WTC11 (cell line): ENCODE measurements around the gene LIMCH1. TPM values are rescaled to one million over a fixed set of nuclear protein-coding genes. Genes with fewer than 3 reads are reported as not detected.

Experiments used
- ATAC-seq: fragments of 200-7000 bp; cut with Tn5 transposase; 2 replicates; pipeline ENCODE4 v1.10.0; 2021; ENCODE audit warnings: mild to moderate bottlenecking, moderate library complexity
- CTCF ChIA-PET: fragments of 300-600 bp; sonication (Branson Sonifier 250); formaldehyde crosslinking; loops from one replicate; lab custom pipeline; 2021; ENCODE audit warnings: antibody characterized with exemption; lab: Charles Lee
- POLR2A ChIA-PET: fragments of 350-600 bp; sonication (Branson Sonifier 250); formaldehyde crosslinking; loops from one replicate; lab custom pipeline; 2021; ENCODE audit warnings: antibody characterized with exemption; lab: Charles Lee
- DNase-seq: peaks from one replicate; pipeline ENCODE4 v3.0.0; 2021; ENCODE audit warnings: low spot score
- H3K27ac Mint-ChIP-seq: 2 replicates; pipeline ENCODE4 v1.8.0; 2021; ENCODE audit warnings: mixed read lengths
- H3K27me3 Mint-ChIP-seq: 2 replicates; pipeline ENCODE4 v1.8.0; 2021; ENCODE audit warnings: low read depth, mild to moderate bottlenecking, moderate library complexity, mixed read lengths
- H3K36me3 Mint-ChIP-seq: 2 replicates; pipeline ENCODE4 v1.8.0; 2021; ENCODE audit warnings: mixed read lengths
- H3K4me1 Mint-ChIP-seq: 2 replicates; pipeline ENCODE4 v1.8.0; 2022; ENCODE audit warnings: mixed read lengths
- H3K4me3 Mint-ChIP-seq: 2 replicates; pipeline ENCODE4 v1.8.0; 2021; ENCODE audit warnings: mild to moderate bottlenecking, moderate library complexity, mixed read lengths
- H3K9me3 Mint-ChIP-seq: 2 replicates; pipeline ENCODE4 v1.8.0; 2021; ENCODE audit warnings: mixed read lengths
- ATF3 ChIP-seq: sonication (generic); formaldehyde crosslinking; conservative IDR thresholded peaks from 2 replicates; pipeline ENCODE4 v1.8.1; 2022; ENCODE audit warnings: mild to moderate bottlenecking, missing genetic modification reagents
- CBFB ChIP-seq: sonication (generic); formaldehyde crosslinking; IDR thresholded peaks from 2 replicates; pipeline ENCODE4 v1.8.1; 2022; ENCODE audit warnings: mild to moderate bottlenecking, low read depth, missing genetic modification reagents
- CDX4 ChIP-seq: fragments of 250-450 bp; sonication (Bioruptor Pico); IDR thresholded peaks from 2 replicates; pipeline ENCODE4 v1.9.0; 2021; ENCODE audit warnings: moderate library complexity, mild to moderate bottlenecking, inconsistent platforms, borderline replicate concordance
- CREB1 ChIP-seq: sonication (generic); formaldehyde crosslinking; IDR thresholded peaks from 2 replicates; pipeline ENCODE4 v1.8.0; 2023; ENCODE audit warnings: mild to moderate bottlenecking, missing genetic modification reagents
- CTCF ChIP-seq: fragments of 200-600 bp; IDR thresholded peaks from 2 replicates; pipeline ENCODE4 v1.8.0; 2022; ENCODE audit warnings: antibody characterized with exemption
- ELF4 ChIP-seq: sonication (generic); formaldehyde crosslinking; IDR thresholded peaks from 2 replicates; pipeline ENCODE4 v1.8.1; 2022; ENCODE audit warnings: low read depth, mild to moderate bottlenecking, moderate library complexity, missing genetic modification reagents
- EMX1 ChIP-seq: fragments of 250-450 bp; sonication (Bioruptor Pico); IDR thresholded peaks from 2 replicates; pipeline ENCODE4 v1.8.0; 2021; ENCODE audit warnings: mild to moderate bottlenecking
- ERG ChIP-seq: fragments of 250-450 bp; sonication (Bioruptor Pico); IDR thresholded peaks from 2 replicates; pipeline ENCODE4 v1.8.0; 2021; ENCODE audit warnings: mild to moderate bottlenecking
- FOXK1 ChIP-seq: sonication (generic); formaldehyde crosslinking; IDR thresholded peaks from 2 replicates; pipeline ENCODE4 v1.8.0; 2022; ENCODE audit warnings: mild to moderate bottlenecking, moderate library complexity, missing genetic modification reagents
- GABPB1 ChIP-seq: sonication (generic); formaldehyde crosslinking; IDR thresholded peaks from 2 replicates; pipeline ENCODE4 v1.8.1; 2023; ENCODE audit warnings: mild to moderate bottlenecking, missing genetic modification reagents
- GRHL2 ChIP-seq: fragments of 250-450 bp; sonication (Bioruptor Pico); IDR thresholded peaks from 2 replicates; pipeline ENCODE4 v1.8.0; 2022; ENCODE audit warnings: mild to moderate bottlenecking, moderate library complexity; ENCODE audit not compliant: insufficient replicate concordance, severe bottlenecking
- GTF2I ChIP-seq: fragments of 250-450 bp; sonication (Bioruptor Pico); conservative IDR thresholded peaks from 2 replicates; pipeline ENCODE4 v1.4.0; 2021; ENCODE audit warnings: mild to moderate bottlenecking
- JAZF1 ChIP-seq: fragments of 250-450 bp; sonication (Bioruptor Pico); IDR thresholded peaks from 2 replicates; pipeline ENCODE4 v1.9.0; 2021; ENCODE audit warnings: moderate library complexity, mild to moderate bottlenecking, inconsistent platforms
- NFE2L1 ChIP-seq: sonication (generic); formaldehyde crosslinking; IDR thresholded peaks from 2 replicates; pipeline ENCODE4 v1.8.1; 2023; ENCODE audit warnings: missing genetic modification reagents
- NFYB ChIP-seq: sonication (generic); formaldehyde crosslinking; conservative IDR thresholded peaks from 2 replicates; pipeline ENCODE4 v1.8.0; 2022; ENCODE audit warnings: low read depth, missing genetic modification reagents
- RORB ChIP-seq: fragments of 250-450 bp; sonication (Bioruptor Pico); IDR thresholded peaks from 2 replicates; pipeline ENCODE4 v1.9.0; 2021; ENCODE audit warnings: mild to moderate bottlenecking
- SMAD3 ChIP-seq: sonication (generic); formaldehyde crosslinking; IDR thresholded peaks from 2 replicates; pipeline ENCODE4 v1.8.0; 2022; ENCODE audit warnings: missing genetic modification reagents, mild to moderate bottlenecking, borderline replicate concordance
- TEAD1 ChIP-seq: sonication (generic); formaldehyde crosslinking; IDR thresholded peaks from 2 replicates; pipeline ENCODE4 v1.8.0; 2022; ENCODE audit warnings: mild to moderate bottlenecking, missing genetic modification reagents
- TEAD4 ChIP-seq: sonication (generic); formaldehyde crosslinking; IDR thresholded peaks from 2 replicates; pipeline ENCODE4 v1.8.0; 2022; ENCODE audit warnings: mild to moderate bottlenecking, missing genetic modification reagents
- ZBTB21 ChIP-seq: sonication (generic); formaldehyde crosslinking; IDR thresholded peaks from 2 replicates; pipeline ENCODE4 v1.8.1; 2023; ENCODE audit warnings: mild to moderate bottlenecking, missing genetic modification reagents, borderline replicate concordance
- ZBTB43 ChIP-seq: sonication (generic); formaldehyde crosslinking; IDR thresholded peaks from 2 replicates; pipeline ENCODE4 v1.8.1; 2023; ENCODE audit warnings: mild to moderate bottlenecking, missing genetic modification reagents
- ZMAT4 ChIP-seq: fragments of 250-450 bp; sonication (Bioruptor Pico); IDR thresholded peaks from 2 replicates; pipeline ENCODE4 v1.9.0; 2021; ENCODE audit warnings: mild to moderate bottlenecking
- ZNF121 ChIP-seq: sonication (generic); formaldehyde crosslinking; IDR thresholded peaks from 2 replicates; pipeline ENCODE4 v1.8.0; 2023; ENCODE audit warnings: missing genetic modification reagents
- ZNF512 ChIP-seq: sonication (generic); formaldehyde crosslinking; IDR thresholded peaks from 2 replicates; pipeline ENCODE4 v1.8.1; 2022; ENCODE audit warnings: missing genetic modification reagents, borderline replicate concordance
- ZNF671 ChIP-seq: fragments of 250-450 bp; sonication (Bioruptor Pico); IDR thresholded peaks from 2 replicates; pipeline ENCODE4 v1.8.0; 2021; ENCODE audit warnings: mild to moderate bottlenecking
- total RNA-seq: library from RNA; stranded (reverse); gene quantifications from 3 replicates; pipeline ENCODE4 v1.2.3, GENCODE V29; 2021

LIMCH1 gene
- total RNA-seq, 1 experiment from 2014 or later, result 0.92 TPM

- no peak for DNase-seq
- no peaks in the 10 kb centered on the region for H3K27me3 Mint-ChIP-seq
- TF ChIP-seq CTCF, result no peak
- TF ChIP-seq NFYB (CRISPR knock-in tag), result no peak
- no peak for TF ChIP-seq ZMAT4 (CRISPR knock-in tag)
- TF ChIP-seq FOXK1, result no peak
- no peak for TF ChIP-seq NFE2L1
- no peak for TF ChIP-seq ZBTB21
- TF ChIP-seq ZBTB43 (CRISPR knock-in tag), result no peak
- no peak for TF ChIP-seq JAZF1
- no peak for TF ChIP-seq ATF3 (CRISPR knock-in tag)
- POLR2A ChIA-PET, result no interaction called here
- no peaks in the 10 kb centered on the region for H3K36me3 Mint-ChIP-seq
- peaks cover 6% of the 10 kb centered on the region for H3K9me3 Mint-ChIP-seq
- peaks cover 18% of the 10 kb centered on the region for H3K4me1 Mint-ChIP-seq
- H3K4me3 Mint-ChIP-seq, result no peak overlapping the region
- H3K27ac Mint-ChIP-seq, result no peak overlapping the region
- ATAC-seq, result no peak
- CTCF ChIA-PET, result interaction anchor here (1.8 kb wide), 1 partner anchor 137 kb away, joined by 4 read pairs; no protein-coding TSS in a partner anchor
These were observed 13.5 kb upstream of the LIMCH1 start for GRCh38 chr4:41524425-41524824.

- H3K27ac Mint-ChIP-seq, result peak overlapping the region; percentile 79
- TF ChIP-seq NFYB (CRISPR knock-in tag), result no peak
- no peak for TF ChIP-seq SMAD3 (CRISPR knock-in tag)
- TF ChIP-seq TEAD1, result peak; percentile 28; the same call in 1 of the 2 replicates
- ATAC-seq, result peak; percentile 78
- no peak overlapping the region for H3K4me3 Mint-ChIP-seq
- no peaks in the 10 kb centered on the region for H3K27me3 Mint-ChIP-seq
- H3K9me3 Mint-ChIP-seq, result peaks cover 6% of the 10 kb centered on the region
- H3K36me3 Mint-ChIP-seq, result no peaks in the 10 kb centered on the region
- ChIA-PET CTCF (interaction anchor here (0.7 to 1.8 kb wide), 2 partner anchors 119 to 137 kb away, joined by 3 to 4 read pairs; no protein-coding TSS in a partner anchor), POLR2A (no interaction called here)
- no peak for DNase-seq
- peaks cover 18% of the 10 kb centered on the region for H3K4me1 Mint-ChIP-seq
These were observed 12.8 kb upstream of the LIMCH1 start for GRCh38 chr4:41525129-41525528.

GRCh38 chr4:41526628-41527027 lies 11.3 kb upstream of the LIMCH1 start:
- Mint-ChIP-seq H3K36me3 (no peaks in the 10 kb centered on the region), H3K4me1 (peaks cover 18% of the 10 kb centered on the region), H3K27ac (peak overlapping the region; percentile 25; the same call in 1 of the 2 replicates), H3K9me3 (peaks cover 6% of the 10 kb centered on the region), H3K4me3 (no peak overlapping the region), H3K27me3 (no peaks in the 10 kb centered on the region)
- DNase-seq (no peak), ATAC-seq (no peak)
- ChIA-PET CTCF (no interaction called here), POLR2A (no interaction called here)
- TF ChIP-seq GRHL2 (CRISPR knock-in tag), result no peak
- no peak for TF ChIP-seq GTF2I (CRISPR knock-in tag)
- no peak for TF ChIP-seq EMX1 (CRISPR knock-in tag)
- TF ChIP-seq TEAD4, result no peak
- TF ChIP-seq GABPB1, result no peak
- no peak for TF ChIP-seq ZNF671
- no peak for TF ChIP-seq FOXK1
- TF ChIP-seq ELF4 (CRISPR knock-in tag), result no peak
- TF ChIP-seq CBFB (CRISPR knock-in tag), result no peak
- TF ChIP-seq CREB1 (CRISPR knock-in tag), result no peak
- TF ChIP-seq ZNF121, result no peak
- TF ChIP-seq CTCF, result no peak
- TF ChIP-seq RORB (CRISPR knock-in tag), result no peak
- TF ChIP-seq ZNF512, result no peak
- no peak for TF ChIP-seq CDX4 (CRISPR knock-in tag)
- TF ChIP-seq ERG (CRISPR knock-in tag), result no peak
